GM19035 (cell line): Measurements from ENCODE around the gene IL17RA.
"Not testable (repeated sequence)": the region's sequence is repeated elsewhere in the genome, so short reads cannot be mapped to it uniquely, and the experiment has no call there.

Experiments used
- ATAC-seq: cut with Tn5 transposase; IDR thresholded peaks from one replicate; pipeline ENCODE4 v1.9.1; 2021; ENCODE audit not compliant: unreplicated experiment

The IL17RA gene

GRCh38 chr22:17120281-17120680, 35.5 kb downstream of the IL17RA start:
- no peak for ATAC-seq

- ATAC-seq, result no peak
Measured at GRCh38 chr22:17120711-17121232, 36.0 kb downstream of the IL17RA start.

GRCh38 chr22:17121233-17122195, 36.7 kb downstream of the IL17RA start, which contains the start of gene TMEM121B:
Gene TMEM121B, minus strand, starts transcription at chr22:17121360. Its CDS starts 233 bp downstream, at chr22:17121127.
- no peak for ATAC-seq

- no peak for ATAC-seq
Measured at GRCh38 chr22:17130199-17130598, 45.4 kb downstream of the IL17RA start.

GRCh38 chr22:17131686-17132085, 46.9 kb downstream of the IL17RA start:
- no peak for ATAC-seq

- ATAC-seq, result no peak
Measured at GRCh38 chr22:17132112-17132511, 47.3 kb downstream of the IL17RA start.

- no peak for ATAC-seq
Measured at GRCh38 chr22:17133137-17133536, 48.3 kb downstream of the IL17RA start.

GRCh38 chr22:17135153-17135760, 50.5 kb downstream of the IL17RA start:
- no peak for ATAC-seq

- ATAC-seq, result no peak
Measured at GRCh38 chr22:17137170-17137569, 52.4 kb downstream of the IL17RA start.

GRCh38 chr22:17137861-17138425, 53.1 kb downstream of the IL17RA start:
- ATAC-seq, result no peak

GRCh38 chr22:17138513-17138912, 53.7 kb downstream of the IL17RA start:
- ATAC-seq, result no peak

- no peak for ATAC-seq
Measured at GRCh38 chr22:17140022-17140421, 55.2 kb downstream of the IL17RA start.

- no peak for ATAC-seq
Measured at GRCh38 chr22:17140826-17141766, 56.3 kb downstream of the IL17RA start.

GRCh38 chr22:17143101-17143500, 58.3 kb downstream of the IL17RA start:
- no peak for ATAC-seq

GRCh38 chr22:17143826-17144225, 59.0 kb downstream of the IL17RA start:
- no peak for ATAC-seq

- no peak for ATAC-seq
Measured at GRCh38 chr22:17145021-17145680, 60.4 kb downstream of the IL17RA start.

- ATAC-seq, result not testable (repeated sequence)
Measured at GRCh38 chr22:17147458-17147857, 62.7 kb downstream of the IL17RA start.

- no peak for ATAC-seq
Measured at GRCh38 chr22:17149076-17149815, 64.4 kb downstream of the IL17RA start.

- no peak for ATAC-seq
Measured at GRCh38 chr22:17152340-17152739, 67.5 kb downstream of the IL17RA start.
